ENCODE measurements around the gene COASY. TPM values are rescaled to one million over a fixed set of nuclear protein-coding genes. Genes with fewer than 3 reads are reported as not detected.

The COASY gene
- total RNA-seq, 6 experiments from 2014 or later: 48.1 to 70.5 (median 60.9) TPM

DNA sequence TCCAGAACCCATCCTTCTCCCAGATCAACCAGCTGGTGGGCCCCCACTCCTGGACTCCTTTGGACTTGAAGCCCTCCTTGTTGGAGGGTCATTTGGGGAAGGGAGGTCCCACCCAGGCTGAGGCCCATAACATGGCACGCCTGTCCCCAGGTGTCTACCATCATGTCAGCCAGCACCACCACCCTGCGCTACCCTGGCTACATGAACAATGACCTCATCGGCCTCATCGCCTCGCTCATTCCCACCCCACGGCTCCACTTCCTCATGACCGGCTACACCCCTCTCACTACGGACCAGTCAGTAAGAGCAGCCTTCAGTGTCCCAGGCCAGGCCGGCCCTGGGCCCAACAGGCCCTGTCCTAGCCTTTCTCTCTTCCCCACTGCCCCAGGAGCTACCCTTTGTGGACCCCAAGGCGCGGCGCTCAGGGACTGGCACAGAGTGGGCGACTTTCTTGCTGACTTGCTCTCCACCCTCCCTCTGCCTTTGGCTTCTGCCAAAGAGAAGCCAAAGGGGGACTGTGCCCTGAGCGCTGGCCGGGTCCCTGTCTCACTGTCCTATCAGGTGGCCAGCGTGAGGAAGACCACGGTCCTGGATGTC, 51.8 kb downstream of the COASY start:
- peaks cover 0 to 10% (median 0%) of the 10 kb centered on the region in 4 donors for H3K4me1 ChIP-seq
- ATAC-seq: no peak
- 93% methylated on average over 7 of the region's 17 CpGs for WGBS (ENCODE audit: insufficient coverage, low coverage, low lambda C conversion rate, missing lambda C conversion rate)
- H3K27ac ChIP-seq: no peak overlapping the region
- H3K27me3 ChIP-seq: no peaks in the 10 kb centered on the region
- TF ChIP-seq, protein P1, sequence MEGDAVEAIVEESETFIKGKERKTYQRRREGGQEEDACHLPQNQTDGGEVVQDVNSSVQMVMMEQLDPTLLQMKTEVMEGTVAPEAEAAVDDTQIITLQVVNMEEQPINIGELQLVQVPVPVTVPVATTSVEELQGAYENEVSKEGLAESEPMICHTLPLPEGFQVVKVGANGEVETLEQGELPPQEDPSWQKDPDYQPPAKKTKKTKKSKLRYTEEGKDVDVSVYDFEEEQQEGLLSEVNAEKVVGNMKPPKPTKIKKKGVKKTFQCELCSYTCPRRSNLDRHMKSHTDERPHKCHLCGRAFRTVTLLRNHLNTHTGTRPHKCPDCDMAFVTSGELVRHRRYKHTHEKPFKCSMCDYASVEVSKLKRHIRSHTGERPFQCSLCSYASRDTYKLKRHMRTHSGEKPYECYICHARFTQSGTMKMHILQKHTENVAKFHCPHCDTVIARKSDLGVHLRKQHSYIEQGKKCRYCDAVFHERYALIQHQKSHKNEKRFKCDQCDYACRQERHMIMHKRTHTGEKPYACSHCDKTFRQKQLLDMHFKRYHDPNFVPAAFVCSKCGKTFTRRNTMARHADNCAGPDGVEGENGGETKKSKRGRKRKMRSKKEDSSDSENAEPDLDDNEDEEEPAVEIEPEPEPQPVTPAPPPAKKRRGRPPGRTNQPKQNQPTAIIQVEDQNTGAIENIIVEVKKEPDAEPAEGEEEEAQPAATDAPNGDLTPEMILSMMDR (IDR thresholded peaks at IDR 0.05): no peak
- TF ChIP-seq POLR2A (IDR thresholded peaks at IDR 0.05): no peak
- no peak overlapping the region for H3K4me3 ChIP-seq
- H3K9me3 ChIP-seq: no peaks in the 10 kb centered on the region
- no peak for DNase-seq
- intact Hi-C loops (cut with DNase I): loop anchor here (10.0 kb wide), 1 partner anchor 71 kb away; the partner anchor contains the start of genes CCR10 (in 2 of the 2) and CNTNAP1 (in 2 of the 2)
- peaks cover 0 to 31% (median 10%) of the 10 kb centered on the region in 4 donors for H3K36me3 ChIP-seq

Small RNA genes within 50 kb of the gene (microRNA-seq; reads per million reads assigned to microRNA genes)
- 2.6 to 3.9 reads per million in 2 donors for gene MIR5010

Other genes starting within 250 kb of the COASY start
- 100 to 1,000 TPM; 108 to 267 (median 208) TPM for gene STAT3, start 173.7 kb upstream of the COASY start, total RNA-seq
- 10 to 100 TPM in 5 of 6 experiments, 1 to 10 TPM in 1; 8.7 to 29.6 (median 17.4) TPM for gene CAVIN1, start 138.9 kb upstream of the COASY start, total RNA-seq
- 10 to 100 TPM; 36.4 to 66.0 (median 49.4) TPM for gene ATP6V0A1, start 103.3 kb upstream of the COASY start, total RNA-seq
- 10 to 100 TPM; 36.4 to 81.6 (median 43.7) TPM for gene NAGLU, start 25.9 kb upstream of the COASY start, total RNA-seq
- gene HSD17B1, start 9.2 kb upstream of the COASY start, total RNA-seq: 1 to 10 TPM in 1 of 6 experiments, under 1 TPM in 5; 0.31 to 1.1 (median 0.87) TPM
- gene MLX, start 5.0 kb downstream of the COASY start, total RNA-seq: 10 to 100 TPM; 34.5 to 46.2 (median 35.2) TPM
- gene PSMC3IP, start 15.6 kb downstream of the COASY start, total RNA-seq: 1 to 10 TPM in 2 of 6 experiments, under 1 TPM in 4; 0.26 to 2.4 (median 0.76) TPM
- gene RETREG3, start 47.2 kb downstream of the COASY start, total RNA-seq: 10 to 100 TPM; 31.0 to 49.4 (median 43.2) TPM
- gene TUBG1, start 47.5 kb downstream of the COASY start, total RNA-seq: 10 to 100 TPM; 17.9 to 44.5 (median 22.0) TPM
- 10 to 100 TPM in 1 of 6 experiments, 1 to 10 TPM in 5; 6.8 to 10.7 (median 7.5) TPM for gene TUBG2, start 97.1 kb downstream of the COASY start, total RNA-seq
- gene PLEKHH3, start 114.8 kb downstream of the COASY start, total RNA-seq: 10 to 100 TPM in 5 of 6 experiments, 1 to 10 TPM in 1; 8.1 to 23.7 (median 11.2) TPM
- under 1 TPM in 3 of 6 experiments, not detected in 3; 0.21 to 0.34 (median 0.31) TPM for gene CCR10, start 119.7 kb downstream of the COASY start, total RNA-seq
- 1 to 10 TPM in 1 of 6 experiments, under 1 TPM in 5; 0.42 to 1.8 (median 0.56) TPM for gene CNTNAP1, start 120.4 kb downstream of the COASY start, total RNA-seq
- 10 to 100 TPM in 3 of 6 experiments, 1 to 10 TPM in 3; 5.5 to 16.5 (median 10.8) TPM for gene EZH1, start 182.9 kb downstream of the COASY start, total RNA-seq
- 1 to 10 TPM; 1.9 to 9.4 (median 4.4) TPM for gene RAMP2, start 199.1 kb downstream of the COASY start, total RNA-seq
- 10 to 100 TPM; 28.3 to 47.0 (median 33.6) TPM for gene VPS25, start 211.3 kb downstream of the COASY start, total RNA-seq
- gene WNK4, start 218.5 kb downstream of the COASY start, total RNA-seq: 1 to 10 TPM in 1 of 6 experiments, under 1 TPM in 2, not detected in 3; 0.12 to 1.1 (median 0.22) TPM
- 100 to 1,000 TPM in 1 of 6 experiments, 10 to 100 TPM in 5; 50.4 to 118 (median 68.3) TPM for gene COA3, start 236.6 kb downstream of the COASY start, total RNA-seq
- gene CNTD1, start 236.7 kb downstream of the COASY start, total RNA-seq: under 1 TPM in 1 of 6 experiments, not detected in 5; 0.15 TPM

All from right lobe of liver (tissue), 6 donors.